ENCODE results near the gene ZNF140. TPM values are rescaled to one million over a fixed set of nuclear protein-coding genes. Genes with fewer than 3 reads are reported as not detected.

Gene ZNF140
- total and polyA plus RNA-seq, 2 of the 13 experiments (the other 11 are each of a cell fraction or from before 2014, with no cell fraction given), result 8.7 to 13.5 TPM

- TF ChIP-seq, protein P1, sequence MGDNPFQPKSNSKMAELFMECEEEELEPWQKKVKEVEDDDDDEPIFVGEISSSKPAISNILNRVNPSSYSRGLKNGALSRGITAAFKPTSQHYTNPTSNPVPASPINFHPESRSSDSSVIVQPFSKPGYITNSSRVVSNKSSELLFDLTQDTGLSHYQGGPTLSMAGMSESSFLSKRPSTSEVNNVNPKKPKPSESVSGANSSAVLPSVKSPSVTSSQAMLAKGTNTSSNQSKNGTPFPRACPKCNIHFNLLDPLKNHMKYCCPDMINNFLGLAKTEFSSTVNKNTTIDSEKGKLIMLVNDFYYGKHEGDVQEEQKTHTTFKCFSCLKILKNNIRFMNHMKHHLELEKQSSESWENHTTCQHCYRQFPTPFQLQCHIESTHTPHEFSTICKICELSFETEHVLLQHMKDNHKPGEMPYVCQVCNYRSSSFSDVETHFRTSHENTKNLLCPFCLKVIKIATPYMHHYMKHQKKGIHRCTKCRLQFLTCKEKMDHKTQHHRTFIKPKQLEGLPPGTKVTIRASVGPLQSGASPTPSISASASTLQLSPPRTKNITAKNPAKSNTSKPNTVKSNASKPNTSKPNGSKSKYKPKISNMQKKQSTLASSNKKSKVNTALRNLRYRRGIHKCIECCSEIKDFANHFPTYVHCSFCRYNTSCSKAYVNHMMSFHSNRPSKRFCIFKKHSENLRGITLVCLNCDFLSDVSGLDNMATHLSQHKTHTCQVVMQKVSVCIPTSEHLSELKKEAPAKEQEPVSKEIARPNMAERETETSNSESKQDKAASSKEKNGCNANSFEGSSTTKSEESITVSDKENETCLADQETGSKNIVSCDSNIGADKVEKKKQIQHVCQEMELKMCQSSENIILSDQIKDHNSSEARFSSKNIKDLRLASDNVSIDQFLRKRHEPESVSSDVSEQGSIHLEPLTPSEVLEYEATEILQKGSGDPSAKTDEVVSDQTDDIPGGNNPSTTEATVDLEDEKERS (CRISPR knock-in tag; IDR thresholded peaks at IDR 0.05), result peak; percentile 55; the same call in 1 of the 2 replicates
- no peak for TF ChIP-seq IKZF1 (IDR thresholded peaks at IDR 0.05)
- TF ChIP-seq NR0B2 (CRISPR knock-in tag; IDR thresholded peaks at IDR 0.05), result no peak
- TF ChIP-seq ZBTB21 (CRISPR knock-in tag; IDR thresholded peaks at IDR 0.05), result no peak
- no peak for TF ChIP-seq KIAA2018 (CRISPR knock-in tag; IDR thresholded peaks at IDR 0.05; ENCODE audit: borderline replicate concordance)
- no peak for TF ChIP-seq MIXL1 (CRISPR knock-in tag; IDR thresholded peaks at IDR 0.05)
- TF ChIP-seq GABPA (IDR thresholded peaks at IDR 0.05; ENCODE audit: low read depth, low read length), result no peak
- no peak for TF ChIP-seq GABPA (CRISPR knock-in tag; IDR thresholded peaks at IDR 0.05; ENCODE audit: low read depth)
- no peak for TF ChIP-seq SRY (CRISPR knock-in tag; IDR thresholded peaks at IDR 0.05)
- peak; percentile 14 for TF ChIP-seq AGO2 (optimal IDR thresholded peaks at IDR 0.05; ENCODE audit: low read depth, low read length)
- no peak for TF ChIP-seq HOXA5 (CRISPR knock-in tag; IDR thresholded peaks at IDR 0.05)
- TF ChIP-seq ARID4A (CRISPR knock-in tag; IDR thresholded peaks at IDR 0.05; ENCODE audit: borderline replicate concordance), result no peak
- TF ChIP-seq ZBTB7A (CRISPR knock-in tag; IDR thresholded peaks at IDR 0.05), result no peak
Observed at GRCh38 chr12:133058203-133059113, 22.3 kb upstream of the ZNF140 start (continued).

Measured in HepG2 (cell line).